ENCODE measurements around the gene GPR156. TPM values are rescaled to one million over a fixed set of nuclear protein-coding genes. Genes with fewer than 3 reads are reported as not detected.

Gene GPR156
- total and polyA plus RNA-seq, 2 donors from 2014 or later, result 0.17 to 0.50 TPM

GRCh38 chr3:120161902-120162301 lies 123.1 kb downstream of the GPR156 start:
- H3K9me3 ChIP-seq (ENCODE audit: control insufficient read depth in 2 of 3, insufficient read depth in 1 of 3, low read length in 3 of 3), result no peaks in the 10 kb centered on the region
- no peak for TF ChIP-seq CTCF (IDR thresholded peaks at IDR 0.05; ENCODE audit: borderline replicate concordance, extremely low read depth, insufficient read depth)

GRCh38 chr3:120160050-120160449 lies 125.0 kb downstream of the GPR156 start:
- no peak for TF ChIP-seq CTCF (IDR thresholded peaks at IDR 0.05; ENCODE audit: borderline replicate concordance, extremely low read depth, insufficient read depth)
- DNase-seq (peak in 1 of 5 donors; percentile 86), FAIRE-seq (no peak)

More at GRCh38 chr3:120161902-120162301, 123.1 kb downstream of the GPR156 start:
- Histone ChIP-seq H3K9ac (ENCODE audit: low read length in 3 of 3) (no peak overlapping the region), H3K27ac (ENCODE audit: low read depth in 2 of 2, low read length in 2 of 2) (no peak overlapping the region), H3K36me3 (ENCODE audit: control insufficient read depth in 2 of 3, insufficient read depth in 3 of 3, low read length in 3 of 3) (no peaks in the 10 kb centered on the region), H3K4me1 (ENCODE audit: control insufficient read depth in 2 of 3, insufficient read depth in 2 of 3, low read depth in 1 of 3, low read length in 3 of 3) (no peaks in the 10 kb centered on the region), H3K27me3 (ENCODE audit: control insufficient read depth, insufficient read depth, low read length) (no peaks in the 10 kb centered on the region), H3K4me3 (ENCODE audit: low read length in 3 of 3) (no peak overlapping the region)
- no peak for DNase-seq
- intact Hi-C loops (cut with DNase I), result no loop called here
- no peak for FAIRE-seq

GRCh38 chr3:120157681-120158080 lies 127.3 kb downstream of the GPR156 start:
- Histone ChIP-seq H3K36me3 (ENCODE audit: control insufficient read depth in 2 of 3, insufficient read depth in 3 of 3, low read length in 3 of 3) (no peaks in the 10 kb centered on the region), H3K27me3 (ENCODE audit: control insufficient read depth, insufficient read depth, low read length) (no peaks in the 10 kb centered on the region), H3K4me1 (ENCODE audit: control insufficient read depth in 2 of 3, insufficient read depth in 2 of 3, low read depth in 1 of 3, low read length in 3 of 3) (no peaks in the 10 kb centered on the region), H3K9me3 (ENCODE audit: control insufficient read depth in 2 of 3, insufficient read depth in 1 of 3, low read length in 3 of 3) (peaks cover 0 to 8% (median 0%) of the 10 kb centered on the region in 3 donors), H3K4me3 (ENCODE audit: low read length in 3 of 3) (no peak overlapping the region), H3K9ac (ENCODE audit: low read length in 3 of 3) (no peak overlapping the region), H3K27ac (ENCODE audit: low read depth in 2 of 2, low read length in 2 of 2) (no peak overlapping the region)
- FAIRE-seq (no peak), DNase-seq (no peak)
- TF ChIP-seq CTCF (IDR thresholded peaks at IDR 0.05; ENCODE audit: borderline replicate concordance, extremely low read depth, insufficient read depth), result no peak
- intact Hi-C loops (cut with DNase I), result no loop called here

More at GRCh38 chr3:120160050-120160449, 125.0 kb downstream of the GPR156 start:
- H3K4me1 ChIP-seq (ENCODE audit: control insufficient read depth in 2 of 3, insufficient read depth in 2 of 3, low read depth in 1 of 3, low read length in 3 of 3), result no peaks in the 10 kb centered on the region
- H3K4me3 ChIP-seq (ENCODE audit: low read length in 3 of 3), result no peak overlapping the region
- H3K9ac ChIP-seq (ENCODE audit: low read length in 3 of 3), result no peak overlapping the region
- no peaks in the 10 kb centered on the region for H3K27me3 ChIP-seq (ENCODE audit: control insufficient read depth, insufficient read depth, low read length)
- H3K27ac ChIP-seq (ENCODE audit: low read depth in 2 of 2, low read length in 2 of 2), result no peak overlapping the region
- intact Hi-C loops (cut with DNase I), result no loop called here
- no peaks in the 10 kb centered on the region for H3K36me3 ChIP-seq (ENCODE audit: control insufficient read depth in 2 of 3, insufficient read depth in 3 of 3, low read length in 3 of 3)
- peaks cover 0 to 4% (median 0%) of the 10 kb centered on the region in 3 donors for H3K9me3 ChIP-seq (ENCODE audit: control insufficient read depth in 2 of 3, insufficient read depth in 1 of 3, low read length in 3 of 3)

- FAIRE-seq, result no peak
- H3K9ac ChIP-seq (ENCODE audit: low read length in 3 of 3), result no peak overlapping the region
- DNase-seq, result no peak
- no peaks in the 10 kb centered on the region for H3K4me1 ChIP-seq (ENCODE audit: control insufficient read depth in 2 of 3, insufficient read depth in 2 of 3, low read depth in 1 of 3, low read length in 3 of 3)
- no peak overlapping the region for H3K4me3 ChIP-seq (ENCODE audit: low read length in 3 of 3)
- no peaks in the 10 kb centered on the region for H3K36me3 ChIP-seq (ENCODE audit: control insufficient read depth in 2 of 3, insufficient read depth in 3 of 3, low read length in 3 of 3)
- peaks cover 0 to 8% (median 0%) of the 10 kb centered on the region in 3 donors for H3K9me3 ChIP-seq (ENCODE audit: control insufficient read depth in 2 of 3, insufficient read depth in 1 of 3, low read length in 3 of 3)
- H3K27ac ChIP-seq (ENCODE audit: low read depth in 2 of 2, low read length in 2 of 2), result no peak overlapping the region
- TF ChIP-seq CTCF (IDR thresholded peaks at IDR 0.05; ENCODE audit: borderline replicate concordance, extremely low read depth, insufficient read depth), result no peak
- no peaks in the 10 kb centered on the region for H3K27me3 ChIP-seq (ENCODE audit: control insufficient read depth, insufficient read depth, low read length)
- intact Hi-C loops (cut with DNase I), result no loop called here
These were observed 127.9 kb downstream of the GPR156 start for GRCh38 chr3:120157113-120157512.

All from kidney (tissue), 14 donors.